ENCODE results near the gene LZTS3. TPM values are rescaled to one million over a fixed set of nuclear protein-coding genes. Genes with fewer than 3 reads are reported as not detected.

Gene LZTS3
- polyA plus RNA-seq, 1 of the 3 experiments (the other 2 are of a cell fraction) = 11.9 TPM

- WGBS (ENCODE audit: low lambda C conversion rate) = 12% methylated on average over 22 of the region's 31 CpGs
- Histone ChIP-seq H3K9me2 (no peaks in the 10 kb centered on the region), H3K79me2 (ENCODE audit: insufficient read depth) (peaks cover 38% of the 10 kb centered on the region), H3K27ac (ENCODE audit: low read depth in 2 of 2, low read length in 1 of 2) (peak overlapping the region; percentile 70 to 90), H3K36me3 (replicated peaks in 1 of 2; ENCODE audit: control insufficient read depth in 1 of 2, insufficient read depth in 2 of 2, low read length in 1 of 2) (peaks cover 8 to 15% of the 10 kb centered on the region in 2 experiments), H3K4me1 (ENCODE audit: control insufficient read depth in 1 of 2, insufficient read depth in 2 of 2, low read depth in 1 of 2, low read length in 1 of 2) (peaks cover 5 to 16% of the 10 kb centered on the region in 2 experiments; a peak in 2 of 4 replicates), H4K20me1 (ENCODE audit: insufficient read depth) (no peaks in the 10 kb centered on the region), H3K4me2 (peak overlapping the region; percentile 99), H2AFZ (ENCODE audit: low read depth) (peak overlapping the region; percentile 85; the same call in 1 of the 2 replicates), H3K9ac (peak overlapping the region; percentile 81), H3K9me3 (no peaks in the 10 kb centered on the region), H3K4me3 (ENCODE audit: low read depth in 2 of 2, low read length in 1 of 2) (peak overlapping the region; percentile 81 to 90), H3K27me3 (ENCODE audit: insufficient read depth) (no peaks in the 10 kb centered on the region), H3F3A (replicated peaks; ENCODE audit: insufficient read depth) (no peaks in the 10 kb centered on the region)
- TF ChIP-seq USF1 (IDR thresholded peaks at IDR 0.05; ENCODE audit: borderline replicate concordance, low read depth) (no peak), RAD21 (IDR thresholded peaks at IDR 0.05; ENCODE audit: low read length) (no peak)
- peak; percentile 74 for DNase-seq
- ChIA-PET CTCF (interaction anchor here (0.5 to 1.7 kb wide), 5 partner anchors 13 to 868 kb away, joined by 3 to 8 read pairs (median 3); no protein-coding TSS in a partner anchor), POLR2A (interaction anchor here (0.7 kb wide), 1 partner anchor 42 kb away, joined by 3 read pairs; no protein-coding TSS in a partner anchor)
Observed at GRCh38 chr20:3203315-3204123, 30.2 kb upstream of the LZTS3 start.

GRCh38 chr20:3202965-3203314 lies 29.6 kb upstream of the LZTS3 start:
- Histone ChIP-seq H3K9ac (peak overlapping the region; percentile 81), H3K4me3 (ENCODE audit: low read depth in 2 of 2, low read length in 1 of 2) (peak overlapping the region; percentile 81 to 90), H3K4me1 (ENCODE audit: control insufficient read depth in 1 of 2, insufficient read depth in 2 of 2, low read depth in 1 of 2, low read length in 1 of 2) (peaks cover 5 to 11% of the 10 kb centered on the region in 2 experiments; a peak in 2 of 4 replicates), H3K79me2 (ENCODE audit: insufficient read depth) (peaks cover 33% of the 10 kb centered on the region), H3K4me2 (peak overlapping the region; percentile 99), H3K9me3 (no peaks in the 10 kb centered on the region), H3K27ac (ENCODE audit: low read depth in 2 of 2, low read length in 1 of 2) (no peak overlapping the region; a peak in 1 of 4 replicates), H2AFZ (ENCODE audit: low read depth) (no peak overlapping the region), H3F3A (replicated peaks; ENCODE audit: insufficient read depth) (no peaks in the 10 kb centered on the region), H4K20me1 (ENCODE audit: insufficient read depth) (no peaks in the 10 kb centered on the region), H3K36me3 (replicated peaks in 1 of 2; ENCODE audit: control insufficient read depth in 1 of 2, insufficient read depth in 2 of 2, low read length in 1 of 2) (peaks cover 8 to 15% of the 10 kb centered on the region in 2 experiments), H3K27me3 (ENCODE audit: insufficient read depth) (no peaks in the 10 kb centered on the region), H3K9me2 (no peaks in the 10 kb centered on the region)
- ChIA-PET POLR2A (interaction anchor here (0.7 kb wide), 1 partner anchor 42 kb away, joined by 3 read pairs; no protein-coding TSS in a partner anchor), CTCF (interaction anchor here (0.5 to 1.7 kb wide), 5 partner anchors 14 to 868 kb away, joined by 3 to 8 read pairs (median 3); no protein-coding TSS in a partner anchor)
- no peak for DNase-seq
- no peak for TF ChIP-seq FOSL2 (IDR thresholded peaks at IDR 0.05; ENCODE audit: borderline replicate concordance, low read depth)
- TF ChIP-seq EP300 (IDR thresholded peaks at IDR 0.05; ENCODE audit: borderline replicate concordance in 1 of 2, low read depth in 1 of 2, low read length in 1 of 2) = no peak
- no peak for TF ChIP-seq RXRA (IDR thresholded peaks at IDR 0.05; ENCODE audit: borderline replicate concordance, low read depth)
- no peak for TF ChIP-seq PBX3 (IDR thresholded peaks at IDR 0.05)
- TF ChIP-seq NRF1 (IDR thresholded peaks at IDR 0.05; ENCODE audit: low read depth, low read length) = no peak
- no peak for TF ChIP-seq JUND (IDR thresholded peaks at IDR 0.05)
- TF ChIP-seq EZH2phosphoT487 (IDR thresholded peaks at IDR 0.05; ENCODE audit: borderline replicate concordance, low read depth) = no peak
- no peak for TF ChIP-seq IRF3 (IDR thresholded peaks at IDR 0.05; ENCODE audit: low read depth, low read length)
- WGBS (ENCODE audit: low lambda C conversion rate) = 38% methylated on average over 9 of the region's 9 CpGs

Measured in SK-N-SH (cell line).